ENCODE measurements around the gene MRPL43. TPM values are rescaled to one million over a fixed set of nuclear protein-coding genes. Genes with fewer than 3 reads are reported as not detected.
A peak's percentile ranks its signal among the peaks of the same experiment; 100 is the strongest.

Gene MRPL43
- total and polyA plus RNA-seq, 12 donors = 58.4 to 214 (median 129) TPM

GRCh38 chr10:101020427-101021075 is 33.3 kb upstream of the MRPL43 start:
- DNase-seq = no peak

GRCh38 chr10:101019440-101019703 is 32.1 kb upstream of the MRPL43 start:
- no peak overlapping the region for H3K27ac ChIP-seq
- no peaks in the 10 kb centered on the region for H3K9me3 ChIP-seq (replicated peaks in 1 of 3)
- TF ChIP-seq CTCF (IDR thresholded peaks at IDR 0.05) (no peak), POLR2A (IDR thresholded peaks at IDR 0.05) (no peak)
- H3K27me3 ChIP-seq = no peaks in the 10 kb centered on the region
- DNase-seq = no peak
- intact Hi-C loops (cut with DNase I) = no loop called here
- no peaks in the 10 kb centered on the region for H3K4me1 ChIP-seq (replicated peaks in 1 of 2)
- H3K4me3 ChIP-seq = no peak overlapping the region
- 43 to 64% (median 59%) methylated on average over 2 of the region's 2 CpGs for WGBS, 4 donors
- no peaks in the 10 kb centered on the region for H3K36me3 ChIP-seq (replicated peaks in 1 of 2)

More at GRCh38 chr10:101020427-101021075, 33.3 kb upstream of the MRPL43 start:
- TF ChIP-seq CTCF (IDR thresholded peaks at IDR 0.05) (no peak), POLR2A (IDR thresholded peaks at IDR 0.05) (no peak)
- Histone ChIP-seq H3K36me3 (replicated peaks in 1 of 2) (no peaks in the 10 kb centered on the region), H3K4me1 (replicated peaks in 1 of 2) (no peaks in the 10 kb centered on the region), H3K4me3 (no peak overlapping the region), H3K9me3 (replicated peaks in 1 of 3) (no peaks in the 10 kb centered on the region), H3K27me3 (no peaks in the 10 kb centered on the region), H3K27ac (peak overlapping the region in 1 of 5 donors; percentile 71)
- 40 to 54% (median 47%) methylated on average over 10 of the region's 10 CpGs for WGBS, 4 donors
- intact Hi-C loops (cut with DNase I) = no loop called here

- TF ChIP-seq CTCF (IDR thresholded peaks at IDR 0.05) (peak; percentile 54 to 83 (median 71)), POLR2A (IDR thresholded peaks at IDR 0.05) (no peak)
- Histone ChIP-seq H3K4me3 (no peak overlapping the region), H3K27me3 (no peaks in the 10 kb centered on the region), H3K9me3 (replicated peaks in 1 of 3) (no peaks in the 10 kb centered on the region), H3K27ac (no peak overlapping the region), H3K36me3 (replicated peaks in 1 of 2) (no peaks in the 10 kb centered on the region), H3K4me1 (replicated peaks in 1 of 2) (no peaks in the 10 kb centered on the region)
- 19 to 54% (median 27%) methylated on average over 4 to 45 of the region's 45 CpGs for WGBS, 4 donors
- peak; percentile 81 to 93 (median 89) for DNase-seq
- intact Hi-C loops (cut with DNase I) = no loop called here
These were observed 31.5 kb upstream of the MRPL43 start for GRCh38 chr10:101018600-101019439.

- 60 to 63% (median 62%) methylated on average over 17 to 20 of the region's 20 CpGs for WGBS, 4 donors
- DNase-seq = no peak
- Histone ChIP-seq H3K4me3 (no peak overlapping the region), H3K27ac (no peak overlapping the region), H3K36me3 (replicated peaks in 1 of 2) (no peaks in the 10 kb centered on the region), H3K9me3 (replicated peaks in 1 of 3) (no peaks in the 10 kb centered on the region), H3K4me1 (replicated peaks in 1 of 2) (peaks cover 0 to 3% of the 10 kb centered on the region in 2 donors), H3K27me3 (no peaks in the 10 kb centered on the region)
- intact Hi-C loops (cut with DNase I) = no loop called here
- no peak for TF ChIP-seq CTCF (IDR thresholded peaks at IDR 0.05)
- no peak for TF ChIP-seq POLR2A (IDR thresholded peaks at IDR 0.05)
These were observed 30.9 kb upstream of the MRPL43 start for GRCh38 chr10:101018118-101018599.

Data from adrenal gland (tissue), 12 donors.